SH-SY5Y (cell line): ENCODE measurements around the gene ZCCHC8.

ENCODE experiments used
- GATA2 ChIP-seq: IDR thresholded peaks from 2 replicates; pipeline ENCODE4 v1.6.1; 2011; ENCODE audit warnings: mild to moderate bottlenecking, low read depth, low read length
- GATA3 ChIP-seq: IDR thresholded peaks from 2 replicates; pipeline ENCODE4 v1.6.1; 2011; ENCODE audit warnings: low read depth, mild to moderate bottlenecking, low read length, moderate library complexity

- TF ChIP-seq GATA3 (no peak), GATA2 (no peak)
Measured at GRCh38 chr12:122520676-122521075, 19.9 kb upstream of the ZCCHC8 start.
